ENCODE measurements around the gene WDSUB1. TPM values are rescaled to one million over a fixed set of nuclear protein-coding genes. Genes with fewer than 3 reads are reported as not detected.
A peak's percentile ranks its signal among the peaks of the same experiment; 100 is the strongest.

WDSUB1 gene
- total and polyA plus RNA-seq, 2 donors (not counting 3 experiments of a cell fraction or from before 2014, with no cell fraction given) = 4.0 to 4.8 TPM

DNA sequence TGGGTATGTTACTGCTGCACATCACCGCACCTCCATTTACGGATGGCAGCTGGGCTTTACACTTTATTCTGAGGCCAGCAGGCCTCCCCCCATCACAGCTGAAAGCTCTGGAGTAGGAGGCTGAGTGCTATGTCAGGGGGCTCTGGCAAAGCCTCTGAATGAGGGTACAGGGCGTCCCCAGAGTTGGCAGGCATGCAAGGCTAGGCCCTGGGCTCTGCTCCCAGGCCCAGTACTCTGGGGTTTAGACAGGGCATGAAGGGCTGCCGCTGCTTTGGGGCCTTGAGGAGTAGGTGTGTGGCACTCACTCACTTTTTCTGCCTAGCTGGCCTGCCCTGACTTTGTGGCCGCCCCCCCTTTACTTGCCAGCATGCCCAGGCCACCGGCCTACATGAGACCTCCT, 90.8 kb downstream of the WDSUB1 start:
- H3K79me2 ChIP-seq (ENCODE audit: control insufficient read depth, insufficient read depth, low read length) = no peaks in the 10 kb centered on the region
- H3K9ac ChIP-seq (replicated peaks; ENCODE audit: extremely low read depth, insufficient read depth, low read length) = no peak overlapping the region
- no TSS peak for BruUV-seq (replicated peaks)
- intact Hi-C loops (cut with micrococcal nuclease) = no loop called here
- no peak for FAIRE-seq
- H3K27ac ChIP-seq (ENCODE audit: insufficient read depth, low read depth, low read length) = no peak overlapping the region
- TF ChIP-seq FOS (IDR thresholded peaks at IDR 0.05; ENCODE audit: borderline replicate concordance, insufficient read depth, low read length) (no peak), GATA2 (IDR thresholded peaks at IDR 0.05; ENCODE audit: insufficient read depth, insufficient read length, low read depth, low read length) (no peak), CTCF (IDR thresholded peaks at IDR 0.05; ENCODE audit: extremely low read depth in 1 of 2, insufficient read depth in 1 of 2, low read depth in 1 of 2, low read length in 2 of 2) (no peak), EZH2 (IDR thresholded peaks at IDR 0.05; ENCODE audit: borderline replicate concordance, low read depth, low read length, severe bottlenecking) (no peak), POLR2AphosphoS5 (IDR thresholded peaks at IDR 0.05; ENCODE audit: insufficient read depth, low read depth, low read length) (no peak)
- H4K20me1 ChIP-seq (replicated peaks; ENCODE audit: control insufficient read depth, extremely low read depth, insufficient read depth, low read length) = no peaks in the 10 kb centered on the region
- H3K4me3 ChIP-seq (replicated peaks in 1 of 3; ENCODE audit: insufficient read depth in 1 of 3, low read depth in 1 of 3, low read length in 3 of 3) = no peak overlapping the region
- H2AFZ ChIP-seq (ENCODE audit: low read depth, low read length) = no peak overlapping the region
- H3K4me1 ChIP-seq (ENCODE audit: control insufficient read depth, extremely low read depth, insufficient read depth, low read length) = no peaks in the 10 kb centered on the region
- POLR2A ChIA-PET = no interaction called here
- H3K4me2 ChIP-seq (ENCODE audit: insufficient read depth, low read length) = no peak overlapping the region
- CTCF ChIA-PET = interaction anchor here (0.9 to 1.0 kb wide), 2 partner anchors 11 to 77 kb away, joined by 3 read pairs; no protein-coding TSS in a partner anchor
- no peaks in the 10 kb centered on the region for H3K9me1 ChIP-seq (replicated peaks; ENCODE audit: control insufficient read depth, extremely low read depth, insufficient read depth, low read length)
- no peaks in the 10 kb centered on the region for H3K27me3 ChIP-seq (ENCODE audit: control insufficient read depth in 2 of 2, insufficient read depth in 2 of 2, low read length in 2 of 2)
- H3K36me3 ChIP-seq (ENCODE audit: control insufficient read depth in 2 of 2, extremely low read depth in 1 of 2, insufficient read depth in 2 of 2, low read length in 2 of 2) = peaks cover 24 to 45% of the 10 kb centered on the region in 2 experiments
- dilution Hi-C loops (cut with MboI; ENCODE audit: extremely low pct_ligation_motif_present, low sequenced_read_pairs) = no loop called here
- DNase-seq (ENCODE audit: low read depth, low spot score) = no peak
- no peaks in the 10 kb centered on the region for H3K9me3 ChIP-seq (replicated peaks; ENCODE audit: control insufficient read depth, insufficient read depth, low read length)

DNA sequence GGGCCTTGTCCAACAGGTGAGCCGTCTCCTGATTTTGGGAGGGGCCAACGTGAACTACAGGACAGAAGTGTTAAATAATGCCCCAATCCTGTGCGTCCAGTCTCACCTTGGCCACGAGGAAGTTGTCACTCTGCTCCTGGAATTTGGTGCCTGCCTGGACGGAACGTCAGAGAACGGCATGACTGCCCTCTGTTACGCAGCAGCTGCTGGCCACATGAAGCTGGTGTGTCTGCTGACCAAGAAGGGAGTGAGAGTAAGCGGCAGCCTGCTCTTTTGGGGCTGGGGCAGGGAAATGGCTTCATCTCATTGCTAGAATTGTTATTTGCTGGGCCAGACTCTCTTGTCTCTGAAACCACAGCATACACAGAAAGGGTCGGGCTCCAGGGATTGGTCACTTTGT, 92.3 kb downstream of the WDSUB1 start:
- Histone ChIP-seq H3K9ac (replicated peaks; ENCODE audit: extremely low read depth, insufficient read depth, low read length) (no peak overlapping the region), H3K27me3 (ENCODE audit: control insufficient read depth in 2 of 2, insufficient read depth in 2 of 2, low read length in 2 of 2) (no peaks in the 10 kb centered on the region), H3K27ac (ENCODE audit: insufficient read depth, low read depth, low read length) (no peak overlapping the region), H4K20me1 (replicated peaks; ENCODE audit: control insufficient read depth, extremely low read depth, insufficient read depth, low read length) (no peaks in the 10 kb centered on the region), H3K4me2 (ENCODE audit: insufficient read depth, low read length) (no peak overlapping the region), H3K4me1 (ENCODE audit: control insufficient read depth, extremely low read depth, insufficient read depth, low read length) (peaks cover 1% of the 10 kb centered on the region), H2AFZ (ENCODE audit: low read depth, low read length) (no peak overlapping the region), H3K4me3 (replicated peaks in 1 of 3; ENCODE audit: insufficient read depth in 1 of 3, low read depth in 1 of 3, low read length in 3 of 3) (no peak overlapping the region), H3K36me3 (ENCODE audit: control insufficient read depth in 2 of 2, extremely low read depth in 1 of 2, insufficient read depth in 2 of 2, low read length in 2 of 2) (peaks cover 21 to 40% of the 10 kb centered on the region in 2 experiments), H3K9me3 (replicated peaks; ENCODE audit: control insufficient read depth, insufficient read depth, low read length) (no peaks in the 10 kb centered on the region), H3K79me2 (ENCODE audit: control insufficient read depth, insufficient read depth, low read length) (peaks cover 7% of the 10 kb centered on the region), H3K9me1 (replicated peaks; ENCODE audit: control insufficient read depth, extremely low read depth, insufficient read depth, low read length) (no peaks in the 10 kb centered on the region)
- CTCF ChIA-PET = no interaction called here
- TF ChIP-seq JUN (IDR thresholded peaks at IDR 0.05; ENCODE audit: borderline replicate concordance, insufficient read depth, insufficient read length, low read depth) (no peak), POLR2AphosphoS5 (IDR thresholded peaks at IDR 0.05; ENCODE audit: insufficient read depth, low read depth, low read length) (peak; percentile 10)
- no peak for FAIRE-seq
- intact Hi-C loops (cut with micrococcal nuclease) (no loop called here), dilution Hi-C loops (cut with MboI; ENCODE audit: extremely low pct_ligation_motif_present, low sequenced_read_pairs) (no loop called here)
- no peak for DNase-seq (ENCODE audit: low read depth, low spot score)
- POLR2A ChIA-PET = no interaction called here
- BruUV-seq (replicated peaks) = no TSS peak
